Measurements from ENCODE around the gene CCDC7. TPM values are rescaled to one million over a fixed set of nuclear protein-coding genes. Genes with fewer than 3 reads are reported as not detected.

CCDC7 gene
- total RNA-seq, 1 donor from 2014 or later: 9.5 TPM

- Mint-ChIP-seq H3K27me3 (no peaks in the 10 kb centered on the region), H3K4me3 (ENCODE audit: low read depth) (no peak overlapping the region), H3K36me3 (ENCODE audit: insufficient read depth) (no peaks in the 10 kb centered on the region), H3K9me3 (ENCODE audit: low read depth) (no peaks in the 10 kb centered on the region), H3K4me1 (ENCODE audit: low read depth) (no peaks in the 10 kb centered on the region), H3K27ac (no peak overlapping the region)
- no peak for TF ChIP-seq CTCF (IDR thresholded peaks at IDR 0.05; ENCODE audit: unreplicated experiment)
- DNase-seq (ENCODE audit: low spot score, unreplicated experiment): no peak
Observed at GRCh38 chr10:32408690-32409089, 37.2 kb upstream of the CCDC7 start.

- no peak overlapping the region for H3K27ac Mint-ChIP-seq
- no peak overlapping the region for H3K4me3 Mint-ChIP-seq (ENCODE audit: low read depth)
- no peak for TF ChIP-seq CTCF (IDR thresholded peaks at IDR 0.05; ENCODE audit: unreplicated experiment)
- peaks cover 5% of the 10 kb centered on the region for H3K27me3 Mint-ChIP-seq
- no peaks in the 10 kb centered on the region for H3K4me1 Mint-ChIP-seq (ENCODE audit: low read depth)
- DNase-seq (ENCODE audit: low spot score, unreplicated experiment): no peak
- H3K9me3 Mint-ChIP-seq (ENCODE audit: low read depth): peaks cover 4% of the 10 kb centered on the region
- no peaks in the 10 kb centered on the region for H3K36me3 Mint-ChIP-seq (ENCODE audit: insufficient read depth)
Observed at GRCh38 chr10:32409741-32410140, 36.2 kb upstream of the CCDC7 start.

GRCh38 chr10:32410569-32410968, 35.4 kb upstream of the CCDC7 start:
- H3K27me3 Mint-ChIP-seq: peaks cover 5% of the 10 kb centered on the region
- no peak for TF ChIP-seq CTCF (IDR thresholded peaks at IDR 0.05; ENCODE audit: unreplicated experiment)
- H3K4me3 Mint-ChIP-seq (ENCODE audit: low read depth): no peak overlapping the region
- no peak for DNase-seq (ENCODE audit: low spot score, unreplicated experiment)
- H3K36me3 Mint-ChIP-seq (ENCODE audit: insufficient read depth): no peaks in the 10 kb centered on the region
- H3K27ac Mint-ChIP-seq: no peak overlapping the region
- no peaks in the 10 kb centered on the region for H3K4me1 Mint-ChIP-seq (ENCODE audit: low read depth)
- peaks cover 4% of the 10 kb centered on the region for H3K9me3 Mint-ChIP-seq (ENCODE audit: low read depth)

- Mint-ChIP-seq H3K9me3 (ENCODE audit: low read depth) (peaks cover 4% of the 10 kb centered on the region), H3K27me3 (peaks cover 5% of the 10 kb centered on the region), H3K4me3 (ENCODE audit: low read depth) (no peak overlapping the region), H3K36me3 (ENCODE audit: insufficient read depth) (no peaks in the 10 kb centered on the region), H3K27ac (no peak overlapping the region), H3K4me1 (ENCODE audit: low read depth) (no peaks in the 10 kb centered on the region)
- TF ChIP-seq CTCF (IDR thresholded peaks at IDR 0.05; ENCODE audit: unreplicated experiment): no peak
- no peak for DNase-seq (ENCODE audit: low spot score, unreplicated experiment)
Observed at GRCh38 chr10:32411797-32412498, 34.0 kb upstream of the CCDC7 start.

GRCh38 chr10:32412499-32412853, 33.5 kb upstream of the CCDC7 start:
- H3K9me3 Mint-ChIP-seq (ENCODE audit: low read depth): peaks cover 4% of the 10 kb centered on the region
- peaks cover 5% of the 10 kb centered on the region for H3K27me3 Mint-ChIP-seq
- no peaks in the 10 kb centered on the region for H3K4me1 Mint-ChIP-seq (ENCODE audit: low read depth)
- no peaks in the 10 kb centered on the region for H3K36me3 Mint-ChIP-seq (ENCODE audit: insufficient read depth)
- H3K4me3 Mint-ChIP-seq (ENCODE audit: low read depth): no peak overlapping the region
- TF ChIP-seq CTCF (IDR thresholded peaks at IDR 0.05; ENCODE audit: unreplicated experiment): no peak
- no peak for DNase-seq (ENCODE audit: low spot score, unreplicated experiment)
- no peak overlapping the region for H3K27ac Mint-ChIP-seq
